HCT116 (cell line): ENCODE measurements around the gene PLCE1.

Source experiments
- ATF3 ChIP-seq: IDR thresholded peaks from 2 replicates; pipeline ENCODE4 v1.6.1; 2012
- CBX3 ChIP-seq: IDR thresholded peaks from 2 replicates; pipeline ENCODE4 v1.6.1; 2012; ENCODE audit warnings: low read depth
- CEBPB ChIP-seq: IDR thresholded peaks from 2 replicates; pipeline ENCODE4 v1.6.1; 2012; ENCODE audit warnings: low read depth
- CTCF ChIP-seq, 3 experiments: fragments of 200-600 bp in 1 of 3; sonication (generic) in 1 of 3; IDR thresholded peaks in 2 of 3; conservative IDR thresholded peaks in 1 of 3; 2 replicates each; pipeline ENCODE4 v1.5.1; 2012 to 2017; ENCODE audit warnings: low read depth in 2 of 3, low read length in 2 of 3, antibody characterized with exemption in 1 of 3, borderline replicate concordance in 1 of 3, control low read depth in 1 of 3, mild to moderate bottlenecking in 1 of 3, mixed read lengths in 1 of 3, mixed run types in 1 of 3, moderate library complexity in 1 of 3; ENCODE audit not compliant: insufficient read depth in 1 of 3
- EGR1 ChIP-seq: IDR thresholded peaks from 2 replicates; pipeline ENCODE4 v1.6.1; 2012; ENCODE audit warnings: low read depth
- EZH2 ChIP-seq: fragments of 200-600 bp; sonication (generic); IDR thresholded peaks from 2 replicates; pipeline ENCODE4 v1.6.1; 2017; ENCODE audit warnings: antibody characterized with exemption, mixed run types
- POLR2A ChIP-seq: IDR thresholded peaks from 2 replicates; pipeline ENCODE4 v1.7.0; 2011; ENCODE audit warnings: borderline replicate concordance; ENCODE audit not compliant: insufficient read depth, insufficient read length; ENCODE audit errors: extremely low read depth
- POLR2AphosphoS5 ChIP-seq: IDR thresholded peaks from 2 replicates; pipeline ENCODE4 v1.6.1; 2011; ENCODE audit warnings: mild to moderate bottlenecking, low read depth, low read length, moderate library complexity
- RAD21 ChIP-seq: IDR thresholded peaks from 2 replicates; pipeline ENCODE4 v1.6.1; 2012; ENCODE audit warnings: low read depth, mild to moderate bottlenecking
- SP1 ChIP-seq: IDR thresholded peaks from 2 replicates; pipeline ENCODE4 v1.6.1; 2012; ENCODE audit warnings: low read depth
- ZFX ChIP-seq: fragments of 450-650 bp; IDR thresholded peaks from 2 replicates; pipeline ENCODE4 v1.6.1; 2017
- ZNF274 ChIP-seq: fragments of 200-500 bp; sonication (Bioruptor generic); IDR thresholded peaks from 2 replicates; pipeline ENCODE4 v1.6.1; 2014; ENCODE audit warnings: mild to moderate bottlenecking, low read depth, low read length, inconsistent platforms
- TF ChIP-seq, protein P1 (sequence below): IDR thresholded peaks from 2 replicates; pipeline ENCODE4 v1.6.1; 2012; ENCODE audit warnings: low read depth

DNA sequence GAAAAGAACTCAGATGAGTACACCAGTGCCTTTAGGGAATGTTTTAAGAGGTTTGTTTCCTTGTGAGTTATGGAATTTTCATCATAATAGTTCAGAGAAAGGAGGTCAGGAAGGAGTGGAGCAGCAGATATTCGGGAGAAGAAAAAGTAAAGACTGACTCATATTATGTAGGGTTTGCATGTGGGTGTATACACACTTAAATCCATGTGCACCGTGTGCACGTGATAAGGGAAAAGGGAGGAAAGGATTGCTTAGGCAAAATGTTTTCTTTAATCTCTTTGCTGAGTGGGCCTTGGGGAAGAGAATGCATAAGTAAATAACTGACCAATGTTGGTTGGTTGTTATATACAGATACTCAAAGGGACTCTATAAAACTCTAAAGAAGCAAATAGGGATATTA is 30.2 kb downstream of the PLCE1 start:
- TF ChIP-seq CTCF (IDR thresholded peaks at IDR 0.05 in 2 of 3, conservative IDR thresholded peaks at IDR 0.05 in 1 of 3; ENCODE audit: borderline replicate concordance in 1 of 3, insufficient read depth in 1 of 3, low read depth in 2 of 3, low read length in 2 of 3) (no peak), EZH2 (no peak), POLR2AphosphoS5 (no peak), ZFX (no peak), POLR2A (no peak), EGR1 (no peak), SP1 (no peak), ZNF274 (no peak), CEBPB (no peak), ATF3 (no peak), RAD21 (no peak), CBX3 (no peak)
- TF ChIP-seq, protein P1, sequence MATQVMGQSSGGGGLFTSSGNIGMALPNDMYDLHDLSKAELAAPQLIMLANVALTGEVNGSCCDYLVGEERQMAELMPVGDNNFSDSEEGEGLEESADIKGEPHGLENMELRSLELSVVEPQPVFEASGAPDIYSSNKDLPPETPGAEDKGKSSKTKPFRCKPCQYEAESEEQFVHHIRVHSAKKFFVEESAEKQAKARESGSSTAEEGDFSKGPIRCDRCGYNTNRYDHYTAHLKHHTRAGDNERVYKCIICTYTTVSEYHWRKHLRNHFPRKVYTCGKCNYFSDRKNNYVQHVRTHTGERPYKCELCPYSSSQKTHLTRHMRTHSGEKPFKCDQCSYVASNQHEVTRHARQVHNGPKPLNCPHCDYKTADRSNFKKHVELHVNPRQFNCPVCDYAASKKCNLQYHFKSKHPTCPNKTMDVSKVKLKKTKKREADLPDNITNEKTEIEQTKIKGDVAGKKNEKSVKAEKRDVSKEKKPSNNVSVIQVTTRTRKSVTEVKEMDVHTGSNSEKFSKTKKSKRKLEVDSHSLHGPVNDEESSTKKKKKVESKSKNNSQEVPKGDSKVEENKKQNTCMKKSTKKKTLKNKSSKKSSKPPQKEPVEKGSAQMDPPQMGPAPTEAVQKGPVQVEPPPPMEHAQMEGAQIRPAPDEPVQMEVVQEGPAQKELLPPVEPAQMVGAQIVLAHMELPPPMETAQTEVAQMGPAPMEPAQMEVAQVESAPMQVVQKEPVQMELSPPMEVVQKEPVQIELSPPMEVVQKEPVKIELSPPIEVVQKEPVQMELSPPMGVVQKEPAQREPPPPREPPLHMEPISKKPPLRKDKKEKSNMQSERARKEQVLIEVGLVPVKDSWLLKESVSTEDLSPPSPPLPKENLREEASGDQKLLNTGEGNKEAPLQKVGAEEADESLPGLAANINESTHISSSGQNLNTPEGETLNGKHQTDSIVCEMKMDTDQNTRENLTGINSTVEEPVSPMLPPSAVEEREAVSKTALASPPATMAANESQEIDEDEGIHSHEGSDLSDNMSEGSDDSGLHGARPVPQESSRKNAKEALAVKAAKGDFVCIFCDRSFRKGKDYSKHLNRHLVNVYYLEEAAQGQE, result no peak
